H9 (cell line): ENCODE data around the gene MED9. TPM values are rescaled to one million over a fixed set of nuclear protein-coding genes. Genes with fewer than 3 reads are reported as not detected.
A peak's percentile ranks its signal among the peaks of the same experiment; 100 is the strongest.

Experiments used
- DNase-seq: peaks from one replicate; pipeline ENCODE4 v3.0.0-alpha.2; 2017
- H2AFZ ChIP-seq: one replicate; pipeline ENCODE4 v1.6.1; 2013; ENCODE audit warnings: mild to moderate bottlenecking, low read length, control low read depth, moderate library complexity
- H2AK5ac ChIP-seq: 2 replicates; pipeline ENCODE4 v1.6.1; 2013; ENCODE audit warnings: low read length, control low read depth, mixed read lengths; ENCODE audit not compliant: insufficient read length
- H2BK120ac ChIP-seq: one replicate; pipeline ENCODE4 v1.6.1; 2013; ENCODE audit warnings: low read depth, mild to moderate bottlenecking, low read length, control low read depth, inconsistent platforms; ENCODE audit not compliant: poor library complexity, severe bottlenecking
- H2BK12ac ChIP-seq: 2 replicates; pipeline ENCODE4 v1.6.1; 2013; ENCODE audit warnings: low read length, control low read depth, mixed read lengths, low read depth; ENCODE audit not compliant: insufficient read length
- H2BK15ac ChIP-seq: 2 replicates; pipeline ENCODE4 v1.6.1; 2013; ENCODE audit warnings: low read depth, low read length, control low read depth
- H2BK20ac ChIP-seq: one replicate; pipeline ENCODE4 v1.6.1; 2013; ENCODE audit warnings: low read depth, mild to moderate bottlenecking, low read length, control low read depth, inconsistent platforms; ENCODE audit not compliant: poor library complexity, severe bottlenecking
- H2BK5ac ChIP-seq: 2 replicates; pipeline ENCODE4 v1.6.1; 2013; ENCODE audit warnings: low read length, control low read depth, mixed read lengths; ENCODE audit not compliant: insufficient read length
- H3K14ac ChIP-seq: 2 replicates; pipeline ENCODE4 v1.6.1; 2013; ENCODE audit warnings: low read length, control low read depth; ENCODE audit not compliant: insufficient read depth
- H3K18ac ChIP-seq: 2 replicates; pipeline ENCODE4 v1.6.1; 2013; ENCODE audit warnings: low read depth, mild to moderate bottlenecking, mixed read lengths, low read length, control low read depth; ENCODE audit not compliant: insufficient read length
- H3K23ac ChIP-seq: 2 replicates; pipeline ENCODE4 v1.6.1; 2013; ENCODE audit warnings: low read length, control low read depth, mixed read lengths, low read depth; ENCODE audit not compliant: insufficient read length
- H3K23me2 ChIP-seq: 2 replicates; pipeline ENCODE4 v1.6.1; 2013; ENCODE audit warnings: low read depth, mild to moderate bottlenecking, mixed read lengths, low read length, control low read depth; ENCODE audit not compliant: insufficient read length, poor library complexity, severe bottlenecking
- H3K27ac ChIP-seq: 2 replicates; pipeline ENCODE4 v1.5.1; 2013; ENCODE audit warnings: low read length, control low read depth, mixed read lengths, low read depth; ENCODE audit not compliant: insufficient read length
- H3K27me3 ChIP-seq: 2 replicates; pipeline ENCODE4 v1.6.1; 2013; ENCODE audit warnings: low read length, control low read depth, inconsistent platforms; ENCODE audit not compliant: insufficient read depth
- H3K4ac ChIP-seq: 2 replicates; pipeline ENCODE4 v1.6.1; 2013; ENCODE audit warnings: low read depth, mild to moderate bottlenecking, control low read depth, inconsistent platforms, low read length, moderate library complexity
- H3K4me1 ChIP-seq: 2 replicates; pipeline ENCODE4 v1.6.1; 2013; ENCODE audit warnings: low read length, control low read depth, inconsistent platforms; ENCODE audit not compliant: insufficient read depth
- H3K4me2 ChIP-seq: 2 replicates; pipeline ENCODE4 v1.6.1; 2013; ENCODE audit warnings: low read length, control low read depth, mixed read lengths; ENCODE audit not compliant: insufficient read length, insufficient read depth
- H3K56ac ChIP-seq: 2 replicates; pipeline ENCODE4 v1.6.1; 2013; ENCODE audit warnings: low read depth, mild to moderate bottlenecking, mixed read lengths, low read length, control low read depth; ENCODE audit not compliant: insufficient read length
- H3K79me1 ChIP-seq: 2 replicates; pipeline ENCODE4 v1.6.1; 2013; ENCODE audit warnings: low read depth, mild to moderate bottlenecking, moderate library complexity, low read length, control low read depth, inconsistent platforms; ENCODE audit not compliant: insufficient read depth, poor library complexity, severe bottlenecking
- H3K79me2 ChIP-seq: 2 replicates; pipeline ENCODE4 v1.6.1; 2013; ENCODE audit warnings: low read length, control low read depth, inconsistent platforms; ENCODE audit not compliant: insufficient read depth
- H3K9ac ChIP-seq: 2 replicates; pipeline ENCODE4 v1.6.1; 2013; ENCODE audit warnings: low read length, control low read depth, mixed read lengths; ENCODE audit not compliant: insufficient read length; ENCODE audit errors: extremely low read depth
- H3K9me3 ChIP-seq: one replicate; pipeline ENCODE4 v1.6.1; 2013; ENCODE audit warnings: low read depth, low read length, inconsistent platforms; ENCODE audit not compliant: control insufficient read depth
- H3T11ph ChIP-seq: one replicate; pipeline ENCODE4 v1.6.1; 2013; ENCODE audit warnings: mild to moderate bottlenecking, low read length, control low read depth, inconsistent platforms
- H4K20me1 ChIP-seq: one replicate; pipeline ENCODE4 v1.6.1; 2013; ENCODE audit not compliant: control insufficient read depth, insufficient read length, insufficient read depth
- H4K5ac ChIP-seq: 2 replicates; pipeline ENCODE4 v1.6.1; 2013; ENCODE audit warnings: low read depth, mild to moderate bottlenecking, mixed read lengths, low read length, control low read depth; ENCODE audit not compliant: insufficient read length
- H4K8ac ChIP-seq: replicated peaks from 2 replicates; pipeline ENCODE4 v1.6.1; 2013; ENCODE audit warnings: low read length, control low read depth, mixed read lengths, low read depth; ENCODE audit not compliant: insufficient read length
- H4K91ac ChIP-seq: 2 replicates; pipeline ENCODE4 v1.6.1; 2013; ENCODE audit warnings: low read depth, mild to moderate bottlenecking, moderate library complexity, mixed read lengths, low read length, control low read depth; ENCODE audit not compliant: insufficient read length
- H3K27ac Mint-ChIP-seq, 3 experiments: 2 replicates in 2 of 3; 3 replicates in 1 of 3; pipeline ENCODE4 v1.8.0; 2020 to 2021; ENCODE audit warnings: mixed read lengths in 3 of 3, mild to moderate bottlenecking in 1 of 3, moderate library complexity in 1 of 3
- H3K27me3 Mint-ChIP-seq: 2 replicates; pipeline ENCODE4 v1.8.0; 2021; ENCODE audit warnings: low read depth, mild to moderate bottlenecking, moderate library complexity, mixed read lengths
- H3K36me3 Mint-ChIP-seq, 3 experiments: 2 replicates in 2 of 3; 3 replicates in 1 of 3; pipeline ENCODE4 v1.8.0; 2020 to 2021; ENCODE audit warnings: low read depth in 3 of 3, mixed read lengths in 3 of 3; ENCODE audit not compliant: insufficient read depth in 1 of 3
- H3K4me1 Mint-ChIP-seq, 2 experiments: 2 replicates each; pipeline ENCODE4 v1.8.0; 2020; ENCODE audit warnings: mixed read lengths in 2 of 2
- H3K4me3 Mint-ChIP-seq, 2 experiments: 2 replicates in 1 of 2; 3 replicates in 1 of 2; pipeline ENCODE4 v1.8.0; 2020 to 2021; ENCODE audit warnings: mild to moderate bottlenecking in 2 of 2, mixed read lengths in 2 of 2, moderate library complexity in 1 of 2
- H3K9me3 Mint-ChIP-seq, 2 experiments: 2 replicates in 1 of 2; 3 replicates in 1 of 2; pipeline ENCODE4 v1.8.0; 2020; ENCODE audit warnings: mild to moderate bottlenecking in 2 of 2, mixed read lengths in 2 of 2, moderate library complexity in 1 of 2
- WGBS: extraction: QIAGEN DNeasy Blood & Tissue Kit; methylation state at CpG from one replicate; pipeline ENCODE4 v1.1.7; 2013; ENCODE audit warnings: missing lambda C conversion rate, low lambda C conversion rate, mixed read lengths; ENCODE audit not compliant: insufficient read length; ENCODE audit errors: extremely low coverage; 5-methylcytosine and 5-hydroxymethylcytosine counted together
- total RNA-seq: library from RNA; stranded (reverse); gene quantifications from 2 replicates; pipeline ENCODE4 v1.2.1, GENCODE V29; 2021
- TF ChIP-seq, protein P1 (sequence below): fragments of 200-600 bp; sonication (generic); conservative IDR thresholded peaks from 3 replicates; pipeline ENCODE4 v1.8.0; 2021; ENCODE audit warnings: antibody characterized with exemption, mild to moderate bottlenecking

Gene MED9
- total RNA-seq, 1 experiment from 2014 or later = 20.0 TPM

DNA sequence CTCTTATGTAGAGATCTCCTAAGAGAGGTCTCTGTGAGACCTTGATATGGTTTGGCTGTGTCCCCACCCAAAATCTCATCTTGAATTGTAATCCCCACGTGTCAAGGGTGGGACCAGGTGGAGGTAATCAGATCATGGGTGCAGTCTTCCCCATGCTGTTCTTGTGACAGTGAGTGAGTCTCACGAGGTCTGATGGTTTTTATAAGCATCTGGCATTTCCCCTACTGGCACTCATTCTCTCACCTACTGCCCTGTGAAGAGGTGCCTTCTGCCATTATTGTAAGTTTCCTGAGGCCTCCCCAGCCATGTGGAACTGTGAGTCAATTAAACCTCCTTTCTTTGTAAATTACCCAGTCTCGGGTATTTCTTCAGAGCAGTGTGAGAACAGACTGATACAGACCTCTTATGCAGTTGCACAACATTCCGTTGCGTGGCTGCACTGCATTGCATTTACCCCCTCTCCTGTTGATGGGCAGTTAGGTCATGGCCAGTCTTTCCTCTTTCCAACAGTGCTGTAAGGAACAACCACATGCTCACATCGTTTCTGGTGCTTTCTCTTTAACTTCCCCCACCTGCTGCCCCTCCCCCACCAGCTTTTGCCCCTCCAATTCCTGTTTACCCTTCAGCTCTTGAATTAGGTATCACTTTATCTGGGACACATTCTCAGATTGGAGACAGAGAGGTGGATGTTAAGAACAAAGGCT is 43.6 kb upstream of the MED9 start:
- Mint-ChIP-seq H3K36me3 (no peaks in the 10 kb centered on the region; a peak in 1 of 7 replicates), H3K27ac (no peak overlapping the region; a peak in 1 of 7 replicates), H3K4me1 (peaks cover 0 to 6% of the 10 kb centered on the region in 2 experiments; a peak in 2 of 4 replicates), H3K4me3 (no peak overlapping the region), H3K9me3 (peaks cover 7 to 15% of the 10 kb centered on the region in 2 experiments), H3K27me3 (peaks cover 32% of the 10 kb centered on the region)
- Histone ChIP-seq H3K27me3 (no peaks in the 10 kb centered on the region), H2BK15ac (no peak overlapping the region), H4K8ac (no peak overlapping the region), H3T11ph (no peak overlapping the region), H2AK5ac (no peak overlapping the region), H2BK20ac (no peak overlapping the region), H4K91ac (no peak overlapping the region), H2BK5ac (no peak overlapping the region), H3K18ac (no peak overlapping the region), H3K9me3 (no peaks in the 10 kb centered on the region), H3K79me1 (no peaks in the 10 kb centered on the region), H3K4me1 (no peaks in the 10 kb centered on the region; the same call in 1 of the 2 replicates), H3K4ac (no peak overlapping the region), H3K14ac (no peak overlapping the region), H4K5ac (no peak overlapping the region), H2AFZ (no peak overlapping the region), H3K23me2 (no peaks in the 10 kb centered on the region), H3K79me2 (no peaks in the 10 kb centered on the region), H4K20me1 (no peaks in the 10 kb centered on the region), H2BK12ac (no peak overlapping the region), H3K27ac (no peak overlapping the region), H2BK120ac (no peak overlapping the region), H3K4me2 (no peak overlapping the region), H3K9ac (no peak overlapping the region), H3K23ac (peak overlapping the region; percentile 62), H3K56ac (no peak overlapping the region)
- WGBS = no CpG with 5 or more reads among the region's 6 CpGs
- DNase-seq = no peak
- TF ChIP-seq, protein P1, sequence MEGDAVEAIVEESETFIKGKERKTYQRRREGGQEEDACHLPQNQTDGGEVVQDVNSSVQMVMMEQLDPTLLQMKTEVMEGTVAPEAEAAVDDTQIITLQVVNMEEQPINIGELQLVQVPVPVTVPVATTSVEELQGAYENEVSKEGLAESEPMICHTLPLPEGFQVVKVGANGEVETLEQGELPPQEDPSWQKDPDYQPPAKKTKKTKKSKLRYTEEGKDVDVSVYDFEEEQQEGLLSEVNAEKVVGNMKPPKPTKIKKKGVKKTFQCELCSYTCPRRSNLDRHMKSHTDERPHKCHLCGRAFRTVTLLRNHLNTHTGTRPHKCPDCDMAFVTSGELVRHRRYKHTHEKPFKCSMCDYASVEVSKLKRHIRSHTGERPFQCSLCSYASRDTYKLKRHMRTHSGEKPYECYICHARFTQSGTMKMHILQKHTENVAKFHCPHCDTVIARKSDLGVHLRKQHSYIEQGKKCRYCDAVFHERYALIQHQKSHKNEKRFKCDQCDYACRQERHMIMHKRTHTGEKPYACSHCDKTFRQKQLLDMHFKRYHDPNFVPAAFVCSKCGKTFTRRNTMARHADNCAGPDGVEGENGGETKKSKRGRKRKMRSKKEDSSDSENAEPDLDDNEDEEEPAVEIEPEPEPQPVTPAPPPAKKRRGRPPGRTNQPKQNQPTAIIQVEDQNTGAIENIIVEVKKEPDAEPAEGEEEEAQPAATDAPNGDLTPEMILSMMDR = no peak
